HG03139 (cell line): ENCODE results near the gene PRSS56.

Experiments used
- ATAC-seq: cut with Tn5 transposase; IDR thresholded peaks from one replicate; pipeline ENCODE4 v1.9.1; 2021; ENCODE audit not compliant: unreplicated experiment

The PRSS56 gene

DNA sequence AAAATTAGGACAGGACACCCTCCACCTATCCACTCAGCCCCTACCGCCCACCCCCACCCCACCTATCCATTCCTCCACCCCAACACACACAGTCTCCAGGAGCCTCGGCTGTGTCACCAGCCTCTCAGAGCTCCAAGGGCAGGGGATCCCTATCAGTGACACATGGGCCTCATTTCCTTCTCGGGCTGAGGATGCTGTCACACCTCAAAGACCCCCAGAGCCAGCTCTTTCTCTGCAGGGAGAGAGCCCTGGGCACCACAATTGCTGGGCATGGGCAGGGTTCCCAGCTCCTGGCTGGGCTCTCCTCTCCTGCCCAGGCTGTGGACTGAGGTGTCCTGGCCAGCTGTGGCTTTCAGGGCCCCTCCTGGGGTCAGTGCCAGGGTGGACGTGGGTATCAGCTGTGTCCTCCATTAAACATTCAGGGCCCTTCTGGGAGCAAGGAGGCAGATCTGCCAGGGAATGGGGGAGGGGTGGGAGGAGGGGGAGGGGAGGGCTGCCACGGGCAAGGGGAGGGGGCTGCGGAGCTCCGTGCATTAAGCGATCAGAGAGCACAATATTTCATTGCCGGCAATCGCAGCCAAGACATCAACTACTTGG is 18.3 kb upstream of the PRSS56 start:
- no peak for ATAC-seq

DNA sequence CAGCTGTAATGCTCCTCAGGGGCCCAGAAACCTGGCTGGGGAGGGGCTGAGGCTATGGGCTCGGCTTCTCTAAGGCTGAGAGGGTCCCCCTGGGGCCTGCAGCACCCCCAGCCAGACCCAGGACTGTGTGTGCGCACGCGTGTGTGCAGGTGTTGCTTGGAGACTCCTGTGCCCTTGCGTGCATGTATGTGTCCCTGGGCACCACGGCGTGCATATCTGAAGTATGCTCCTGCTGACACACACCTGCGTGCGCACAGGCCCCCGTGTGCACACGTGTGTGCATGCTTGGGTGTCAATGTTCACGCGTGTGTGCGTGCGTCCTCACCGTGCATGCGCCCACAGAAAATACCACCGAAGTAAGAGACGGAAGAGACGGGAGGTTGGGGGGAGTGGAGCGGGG is 17.7 kb upstream of the PRSS56 start:
- ATAC-seq: no peak

DNA sequence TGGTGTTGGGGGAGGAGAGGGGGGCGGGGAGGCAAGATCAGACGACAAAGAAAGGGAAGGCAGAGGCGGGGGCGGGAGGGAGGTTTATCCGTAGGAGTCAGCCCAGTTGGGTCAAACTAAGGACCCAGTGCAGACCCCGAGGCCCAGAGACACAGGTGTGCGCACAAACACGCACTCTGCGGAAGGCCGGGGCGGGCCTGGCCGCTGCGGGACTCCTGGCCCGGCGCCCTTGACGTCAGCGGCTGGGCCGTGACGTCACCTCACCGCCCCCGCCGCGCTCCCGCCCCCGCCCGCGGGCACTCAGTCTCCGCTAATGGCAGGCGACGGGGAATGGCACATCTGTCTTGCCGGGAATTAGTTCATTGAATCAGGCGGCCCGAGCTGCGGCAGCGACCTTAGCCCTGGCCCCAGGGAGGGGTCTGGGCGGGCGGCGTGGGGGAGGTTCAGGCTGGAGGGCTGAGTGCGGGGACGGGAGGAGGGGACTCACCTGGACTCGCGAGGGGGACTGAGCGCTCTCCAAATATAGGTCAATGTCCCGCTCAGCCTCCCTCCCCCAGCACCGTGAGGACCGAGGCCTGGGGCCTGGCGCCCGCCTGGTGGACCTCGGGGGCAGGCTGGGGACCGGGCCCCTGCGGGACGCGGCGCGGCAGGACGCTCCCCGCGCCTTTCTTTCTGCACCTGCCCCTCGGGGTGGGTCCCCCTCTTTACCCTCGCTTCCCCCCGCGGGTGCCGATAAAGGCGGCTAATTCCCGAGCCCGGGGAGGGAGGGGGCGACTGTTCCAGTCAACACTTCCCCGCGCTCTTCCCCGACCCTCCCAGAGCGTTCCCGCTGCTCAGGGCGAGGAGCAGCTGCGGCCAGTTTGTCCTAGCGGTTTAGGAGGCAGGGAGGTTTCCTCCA is 17.0 kb upstream of the PRSS56 start:
- ATAC-seq: no peak

DNA sequence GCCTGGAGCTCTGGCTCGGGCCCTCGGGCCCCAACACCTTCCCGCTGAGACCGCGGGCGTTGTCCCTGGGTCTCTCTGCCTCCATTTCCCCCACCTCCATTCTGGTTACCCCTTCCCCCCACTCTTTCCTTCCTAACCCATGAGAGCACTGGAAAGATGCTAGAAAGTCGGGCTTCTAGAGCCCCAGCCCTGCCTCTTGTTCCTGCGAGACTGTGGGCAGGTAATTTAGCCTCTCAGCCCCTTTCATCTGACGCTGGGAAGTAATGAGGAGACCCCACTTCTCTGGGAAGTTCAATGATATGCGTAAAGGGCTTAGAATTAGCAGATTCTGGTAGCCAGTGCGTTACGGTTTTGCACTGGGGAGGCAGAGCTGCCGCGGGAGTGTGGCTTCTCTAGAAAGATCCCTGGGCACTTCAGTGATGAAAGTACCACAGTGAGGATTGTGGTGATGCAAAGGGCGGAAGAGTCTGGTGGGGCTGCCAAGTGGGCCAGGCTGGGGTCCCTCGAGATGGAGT is 16.3 kb upstream of the PRSS56 start:
- ATAC-seq: no peak

DNA sequence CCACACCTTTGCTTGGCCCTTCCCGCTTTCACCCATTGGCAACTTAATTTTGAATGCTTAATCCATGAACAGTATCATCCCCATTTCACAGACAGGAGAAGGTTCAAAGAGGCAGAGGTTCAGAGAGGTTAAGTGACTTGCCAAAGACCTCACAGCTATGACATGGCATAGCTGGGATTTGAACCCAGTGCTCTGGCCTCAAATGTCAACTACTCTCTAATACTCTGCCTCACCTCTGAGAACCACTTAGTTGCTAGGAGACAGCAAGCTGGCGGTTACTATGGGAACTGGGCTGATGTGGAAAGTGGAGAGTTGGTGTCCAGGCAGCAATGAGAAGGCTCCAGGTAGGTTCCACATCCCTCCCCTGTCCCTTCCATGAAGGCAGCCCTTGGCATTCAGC is 15.8 kb upstream of the PRSS56 start:
- no peak for ATAC-seq

DNA sequence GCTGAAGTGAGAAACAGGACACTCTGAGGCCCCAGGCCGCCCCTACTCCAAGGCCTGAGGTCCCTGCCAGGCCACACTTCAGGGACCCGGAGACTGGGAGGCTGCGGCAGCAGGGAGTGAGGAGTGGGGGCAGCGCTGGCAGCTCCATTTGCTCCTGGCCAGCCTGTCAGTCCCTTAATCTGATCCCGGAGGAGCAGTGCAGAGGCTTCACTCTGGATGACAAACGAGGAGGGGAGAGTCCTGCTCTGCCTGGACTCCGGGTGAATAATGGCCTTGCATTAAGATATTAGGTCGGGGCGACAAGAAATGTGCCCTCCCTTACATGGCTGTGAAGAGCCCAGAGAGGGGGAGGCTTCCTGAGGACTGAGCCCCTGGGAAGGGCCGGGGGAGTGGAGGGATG is 14.3 kb upstream of the PRSS56 start:
- no peak for ATAC-seq

DNA sequence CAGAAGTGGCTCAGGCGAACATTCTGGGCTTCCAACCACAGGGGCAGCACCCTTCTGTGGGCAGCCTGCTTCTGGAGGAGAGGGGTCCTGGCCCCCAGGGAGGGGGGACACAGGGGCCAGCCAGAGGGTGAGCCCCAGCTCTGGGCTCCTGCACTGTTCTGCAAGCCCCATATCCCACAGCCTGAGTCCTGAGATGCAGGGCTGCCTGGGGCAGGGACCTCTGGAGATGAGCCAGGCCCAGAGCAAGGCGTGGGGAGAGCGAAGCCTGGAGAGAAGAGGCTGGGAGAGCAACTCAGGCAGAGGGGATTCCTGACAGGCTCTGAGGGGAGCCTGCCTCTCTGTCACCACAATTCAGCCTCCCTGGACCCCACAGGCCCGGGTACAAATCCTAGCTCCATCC is 13.5 kb upstream of the PRSS56 start:
- ATAC-seq: no peak

DNA sequence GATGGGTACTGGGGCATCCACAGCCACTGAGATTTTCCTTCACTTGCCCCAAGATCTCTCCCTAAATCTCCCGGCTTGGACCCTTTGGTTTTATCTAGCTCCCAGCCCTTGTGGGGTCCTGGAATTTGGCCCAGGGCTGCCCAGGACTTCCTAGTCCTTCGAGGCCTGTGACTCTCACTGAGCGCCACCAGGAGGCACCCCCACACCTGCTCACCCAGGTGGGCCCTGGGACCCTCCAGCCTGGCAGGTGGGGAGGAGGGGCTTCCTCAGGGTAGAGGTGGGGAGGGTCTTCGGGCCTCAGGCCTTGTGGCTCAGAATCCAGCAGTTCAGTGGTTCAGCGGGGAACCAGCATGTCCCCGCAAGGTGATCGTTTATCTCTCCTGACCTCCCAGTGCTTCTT is 11.9 kb upstream of the PRSS56 start:
- ATAC-seq: no peak

DNA sequence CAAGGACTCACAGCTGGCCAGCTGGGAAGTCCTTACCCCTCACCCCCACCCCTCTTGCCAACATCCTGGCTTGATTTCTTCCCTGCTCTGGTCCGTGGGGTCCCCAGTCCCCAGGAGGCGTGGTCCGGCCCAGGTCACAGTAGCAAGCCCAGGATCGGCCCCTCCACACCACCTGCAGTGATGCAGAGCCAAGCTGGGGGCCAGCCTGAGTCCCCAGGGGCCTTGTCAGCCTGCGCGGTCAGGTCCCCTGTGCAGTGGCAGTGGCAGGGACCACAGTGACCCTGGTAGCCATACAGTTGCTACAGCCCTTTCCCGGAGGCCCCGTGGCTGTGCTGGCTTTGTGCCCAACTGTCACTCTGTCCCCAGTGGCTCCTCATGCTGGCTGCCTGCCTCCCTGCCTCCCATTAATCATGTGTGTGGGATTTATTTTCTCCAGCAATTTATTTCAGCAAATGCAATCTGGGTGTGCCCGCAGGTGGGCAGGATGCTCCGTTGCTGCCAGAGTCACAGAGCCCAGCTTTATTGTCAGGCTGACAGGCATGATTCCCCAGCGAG is 8.8 kb upstream of the PRSS56 start:
- ATAC-seq: no peak

DNA sequence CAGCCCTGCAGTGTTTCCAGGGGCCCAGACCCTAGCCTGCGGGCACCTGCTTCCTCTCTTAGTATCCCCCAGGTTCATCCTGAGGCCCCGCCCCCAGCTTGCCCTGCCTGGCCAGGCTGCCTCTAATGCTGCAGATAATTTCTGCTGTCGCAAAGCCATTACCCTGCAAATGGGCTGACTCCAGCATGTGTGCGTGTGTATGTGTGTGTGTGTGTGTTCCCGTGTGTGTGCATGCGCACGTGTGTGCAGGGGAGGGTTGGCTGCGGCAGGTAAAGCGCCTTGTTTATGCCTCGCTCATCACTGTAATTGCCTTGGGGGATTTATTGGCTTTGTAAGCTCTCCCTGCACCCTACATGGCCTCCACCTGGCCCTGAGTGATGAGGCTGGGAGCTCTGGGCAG is 7.6 kb upstream of the PRSS56 start:
- ATAC-seq: no peak

DNA sequence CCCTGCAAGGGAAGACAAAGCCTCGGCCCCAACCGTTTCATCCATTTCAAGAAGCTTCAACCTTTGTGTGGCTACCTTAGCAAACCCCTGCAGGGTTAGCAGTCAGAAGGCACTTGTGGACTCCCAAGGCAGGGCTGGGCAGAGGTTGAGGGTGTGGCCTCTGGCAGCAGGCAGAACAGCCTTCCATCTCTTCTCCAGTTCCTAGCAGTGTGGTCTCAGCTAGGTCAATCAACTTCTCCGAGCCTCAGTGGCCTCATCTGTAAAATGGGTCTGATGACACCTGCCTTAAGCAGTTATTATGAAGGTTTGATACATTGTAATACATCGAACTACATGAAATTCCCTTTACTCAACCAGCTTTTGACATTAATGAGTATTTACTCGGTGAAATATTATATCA is 6.8 kb upstream of the PRSS56 start:
- ATAC-seq: no peak

DNA sequence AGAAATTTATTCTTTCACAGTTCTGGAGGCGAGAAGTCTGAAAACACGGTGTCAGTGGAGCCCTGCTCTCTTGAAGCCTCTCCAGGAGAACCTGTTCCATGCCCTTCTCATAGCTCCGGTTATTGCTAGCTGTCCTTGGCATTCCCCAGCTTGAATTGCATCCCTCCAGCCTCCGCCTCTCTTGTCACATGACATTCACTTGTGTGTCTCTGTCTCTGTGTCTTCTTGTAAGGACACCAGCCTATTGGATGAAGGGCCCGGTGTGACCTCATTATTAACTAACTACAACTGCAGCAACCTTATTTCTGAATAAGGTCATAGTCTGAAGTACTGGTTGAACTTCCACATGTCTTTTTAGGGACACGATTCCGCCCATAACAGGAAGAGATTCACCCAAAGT is 4.5 kb upstream of the PRSS56 start:
- no peak for ATAC-seq

DNA sequence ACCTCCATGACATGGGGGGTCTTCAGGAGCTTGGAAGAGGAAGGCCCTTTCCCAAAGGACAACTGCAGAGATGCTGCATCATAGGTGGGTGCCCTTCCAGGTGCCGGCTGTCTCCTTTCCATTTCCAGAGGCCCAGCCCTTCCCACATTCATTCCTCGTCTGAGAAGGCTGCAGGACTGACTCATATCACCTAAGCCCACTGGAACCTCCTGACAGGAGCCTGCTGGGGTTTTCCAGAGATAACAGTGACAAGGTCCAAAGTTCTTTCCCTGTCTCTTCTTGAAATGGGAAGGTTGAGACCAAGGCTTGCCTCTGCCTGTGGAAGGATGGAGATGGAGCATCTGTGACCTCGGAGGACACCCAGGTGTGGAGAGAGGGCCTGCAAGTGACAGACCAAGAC is 3.6 kb upstream of the PRSS56 start:
- no peak for ATAC-seq

DNA sequence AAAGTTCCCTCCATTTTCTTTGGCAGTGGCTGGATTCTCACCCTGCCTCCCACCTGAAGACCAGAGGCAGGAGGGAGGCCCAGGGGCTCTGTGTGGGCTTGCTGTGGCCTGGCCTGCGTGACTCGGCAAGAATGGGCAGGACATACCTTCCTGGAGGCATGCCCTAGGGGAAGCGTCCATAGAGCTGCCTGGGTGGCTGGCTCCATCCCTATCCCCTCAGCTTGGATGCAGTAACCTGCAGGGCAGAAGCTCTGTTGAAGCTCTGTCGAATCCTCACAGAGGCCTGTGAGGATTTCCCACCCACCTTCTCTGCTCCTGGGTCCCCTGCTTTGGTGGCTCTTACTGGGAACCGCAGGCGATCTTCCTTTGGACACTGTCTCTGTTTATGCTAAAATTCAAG is 1.3 kb upstream of the PRSS56 start:
- ATAC-seq: no peak

DNA sequence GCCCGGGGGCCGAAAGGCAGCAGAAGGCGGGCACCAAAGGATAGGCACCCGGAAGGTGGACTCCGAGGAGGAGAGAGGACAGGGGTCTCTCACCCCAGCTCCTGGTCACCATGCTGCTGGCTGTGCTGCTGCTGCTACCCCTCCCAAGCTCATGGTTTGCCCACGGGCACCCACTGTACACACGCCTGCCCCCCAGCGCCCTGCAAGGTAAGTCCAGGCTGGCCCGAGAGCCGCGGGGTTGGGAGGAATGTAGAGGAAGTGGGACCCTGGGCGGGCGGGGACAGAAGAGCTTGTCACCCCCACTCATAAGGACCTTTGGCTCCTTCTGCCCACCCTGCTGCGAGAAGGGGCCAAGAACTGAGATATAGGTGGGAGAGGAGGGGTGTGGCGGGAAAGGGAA is 301 bp downstream of the PRSS56 start:
- no peak for ATAC-seq

DNA sequence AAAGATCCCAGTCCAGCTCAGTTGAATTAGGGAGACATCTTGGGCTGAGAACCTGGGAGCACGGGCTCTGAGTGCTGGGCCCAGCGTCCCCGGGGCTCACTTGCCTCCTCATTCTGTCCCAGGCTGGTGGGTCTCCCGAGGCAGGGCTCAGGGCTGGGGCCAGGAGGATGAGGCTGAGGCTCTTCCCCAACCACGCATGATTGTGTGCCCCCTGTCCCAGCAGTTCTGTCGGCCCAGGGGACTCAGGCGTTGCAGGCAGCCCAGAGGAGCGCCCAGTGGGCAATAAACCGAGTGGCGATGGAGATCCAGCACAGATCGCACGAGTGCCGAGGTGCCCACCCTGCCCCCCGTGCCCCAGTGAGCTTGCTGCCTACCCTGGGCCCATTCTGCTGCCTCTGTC is 910 bp downstream of the PRSS56 start:
- ATAC-seq: no peak

DNA sequence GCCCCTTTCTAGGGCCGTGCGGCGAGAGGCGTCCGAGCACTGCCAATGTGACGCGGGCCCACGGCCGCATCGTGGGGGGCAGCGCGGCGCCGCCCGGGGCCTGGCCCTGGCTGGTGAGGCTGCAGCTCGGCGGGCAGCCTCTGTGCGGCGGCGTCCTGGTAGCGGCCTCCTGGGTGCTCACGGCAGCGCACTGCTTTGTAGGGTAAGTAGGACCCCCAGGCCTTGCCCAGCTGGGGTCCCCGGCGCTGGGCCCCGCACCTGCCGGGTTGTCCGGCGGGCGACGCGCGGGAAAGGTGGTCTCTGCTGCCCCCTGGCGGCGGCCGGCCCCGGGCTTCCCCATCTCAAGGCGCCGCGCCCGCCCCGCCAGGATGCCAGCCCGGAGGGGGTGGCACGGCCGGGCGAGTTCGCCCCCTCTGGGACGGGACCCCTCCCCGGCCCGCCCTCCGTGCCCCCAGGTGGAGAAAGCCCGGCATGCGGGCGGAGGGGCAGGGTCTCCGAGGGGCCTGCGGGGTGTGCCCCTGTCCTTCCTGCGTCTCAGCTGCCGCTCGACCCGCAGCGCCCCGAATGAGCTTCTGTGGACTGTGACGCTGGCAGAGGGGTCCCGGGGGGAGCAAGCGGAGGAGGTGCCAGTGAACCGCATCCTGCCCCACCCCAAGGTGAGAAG is 1.9 kb downstream of the PRSS56 start:
- no peak for ATAC-seq

DNA sequence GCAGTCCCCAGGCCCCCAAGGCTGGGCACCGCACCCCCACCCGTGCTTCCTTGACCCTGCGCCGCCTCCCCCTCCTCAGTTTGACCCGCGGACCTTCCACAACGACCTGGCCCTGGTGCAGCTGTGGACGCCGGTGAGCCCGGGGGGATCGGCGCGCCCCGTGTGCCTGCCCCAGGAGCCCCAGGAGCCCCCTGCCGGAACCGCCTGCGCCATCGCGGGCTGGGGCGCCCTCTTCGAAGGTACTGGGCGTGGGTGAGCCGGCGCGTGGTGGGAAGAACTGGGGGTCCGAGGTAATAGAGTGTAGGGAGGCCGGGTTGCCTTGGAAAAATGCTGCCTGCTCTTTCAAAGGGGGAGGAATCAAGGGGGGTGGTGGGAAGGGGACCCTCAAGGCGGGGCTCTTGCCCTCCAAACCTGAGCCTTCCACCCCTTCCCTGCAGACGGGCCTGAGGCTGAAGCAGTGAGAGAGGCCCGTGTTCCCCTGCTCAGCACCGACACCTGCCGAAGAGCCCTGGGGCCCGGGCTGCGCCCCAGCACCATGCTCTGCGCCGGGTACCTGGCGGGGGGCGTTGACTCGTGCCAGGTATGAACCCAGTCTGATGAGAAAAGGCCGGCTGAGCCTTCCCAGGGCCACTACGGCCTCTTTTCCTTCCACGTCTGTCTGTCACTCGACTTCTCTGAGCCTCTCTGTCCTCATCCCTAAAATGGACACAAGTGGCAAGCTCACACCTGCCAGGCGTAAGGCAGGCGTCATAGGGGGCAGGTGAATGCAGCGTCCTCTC is 2.6 kb downstream of the PRSS56 start:
- no peak for ATAC-seq

DNA sequence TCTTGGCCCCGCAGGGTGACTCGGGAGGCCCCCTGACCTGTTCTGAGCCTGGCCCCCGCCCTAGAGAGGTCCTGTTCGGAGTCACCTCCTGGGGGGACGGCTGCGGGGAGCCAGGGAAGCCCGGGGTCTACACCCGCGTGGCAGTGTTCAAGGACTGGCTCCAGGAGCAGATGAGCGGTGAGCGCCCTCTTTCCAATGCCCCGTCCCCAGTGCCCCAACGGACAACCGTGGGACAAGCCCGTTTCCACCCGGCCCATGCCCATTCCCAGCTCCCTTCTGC is 3.2 kb downstream of the PRSS56 start:
- ATAC-seq: no peak

DNA sequence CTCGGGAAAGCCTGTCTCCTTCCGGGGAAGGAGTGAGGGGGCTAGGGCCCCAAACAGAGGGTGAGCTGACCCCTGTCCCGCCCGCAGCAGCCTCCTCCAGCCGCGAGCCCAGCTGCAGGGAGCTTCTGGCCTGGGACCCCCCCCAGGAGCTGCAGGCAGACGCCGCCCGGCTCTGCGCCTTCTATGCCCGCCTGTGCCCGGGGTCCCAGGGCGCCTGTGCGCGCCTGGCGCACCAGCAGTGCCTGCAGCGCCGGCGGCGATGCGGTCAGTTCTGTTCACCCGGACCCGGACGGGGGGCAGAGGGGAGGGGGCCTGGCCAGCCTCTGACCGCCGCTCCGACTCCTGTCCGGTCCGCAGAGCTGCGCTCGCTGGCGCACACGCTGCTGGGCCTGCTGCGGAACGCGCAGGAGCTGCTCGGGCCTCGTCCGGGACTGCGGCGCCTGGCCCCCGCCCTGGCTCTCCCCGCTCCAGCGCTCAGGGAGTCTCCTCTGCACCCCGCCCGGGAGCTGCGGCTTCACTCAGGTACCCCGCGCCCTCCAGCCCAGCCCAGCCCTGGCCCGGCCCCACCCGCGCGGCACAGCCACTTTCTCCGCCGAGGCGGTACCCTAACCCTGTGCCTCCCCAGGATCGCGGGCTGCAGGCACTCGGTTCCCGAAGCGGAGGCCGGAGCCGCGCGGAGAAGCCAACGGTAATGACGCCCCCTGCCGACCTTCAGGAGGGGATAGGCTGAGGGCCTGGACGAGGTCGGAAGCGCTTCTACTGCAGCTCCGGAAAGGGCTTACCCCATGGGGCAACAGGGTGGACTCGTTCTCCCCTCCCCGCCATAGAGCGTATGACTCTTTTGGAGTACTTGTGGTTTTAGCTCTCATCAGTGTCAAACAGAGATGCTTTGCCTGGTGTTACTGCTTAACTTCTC is 3.8 kb downstream of the PRSS56 start:
- no peak for ATAC-seq
